Posterior cingulate gyrus (tissue), 11 donors: Measurements from ENCODE around the gene ZNF836.
"Not testable (repeated sequence)": the region's sequence is repeated elsewhere in the genome, so short reads cannot be mapped to it uniquely, and the experiment has no call there.

Experiments used
- DNase-seq, 10 donors: peaks; one replicate each; pipeline versions ENCODE4 v3.0.0 to v3.0.0-alpha.2; 2020 to 2021; ENCODE audit warnings: mixed read lengths in 3 of 10
- intact Hi-C: fragments of 100-400 bp; cut with DNase I; formaldehyde crosslinking; loops from one replicate; pipeline ENCODE4 v1.15.1; 2023

Gene ZNF836

DNA sequence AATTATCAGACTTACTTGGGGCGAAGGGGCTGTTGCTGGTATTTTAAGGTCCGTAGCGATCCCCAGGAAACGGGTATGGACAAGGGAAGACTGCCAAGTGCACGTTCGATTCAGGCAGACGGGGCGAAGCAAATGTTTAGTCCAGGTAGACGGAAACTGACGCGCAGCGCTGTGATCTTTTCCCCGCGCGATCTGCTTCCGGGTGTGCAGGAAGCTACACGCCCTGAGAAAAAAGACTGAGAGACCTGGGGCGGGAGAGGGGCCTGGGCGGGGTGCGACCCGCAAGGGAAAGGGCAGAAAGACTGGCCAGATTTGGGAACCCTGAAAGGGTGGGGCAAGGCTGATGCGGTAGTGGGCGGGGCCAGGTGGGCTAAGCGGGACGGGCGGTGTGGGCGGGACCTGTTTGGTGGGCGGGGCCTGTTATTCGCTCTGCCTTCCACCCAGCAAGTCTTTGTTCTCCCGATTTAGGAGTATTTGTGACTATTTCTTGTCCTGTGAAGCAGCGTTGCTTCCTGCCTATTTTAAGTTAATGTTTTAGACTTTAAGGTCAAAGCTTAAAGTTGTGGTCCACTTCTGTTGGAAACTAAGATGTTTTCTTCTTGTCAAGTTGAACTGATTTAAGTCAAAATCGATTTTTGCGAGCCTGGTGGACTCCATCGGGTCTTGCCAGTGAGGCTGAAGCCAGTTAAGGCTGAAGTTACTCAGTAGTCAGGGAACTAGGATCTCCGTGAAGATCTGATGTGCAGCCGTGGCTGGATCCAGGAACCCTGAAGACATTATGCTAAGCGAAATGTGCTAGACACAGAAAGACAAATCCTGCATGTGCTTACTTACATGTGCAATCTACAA lies at the start of gene ZNF836:
Gene ZNF836, minus strand, starts transcription at position 301 of the 849 bp plus-strand sequence. CDS start 3,549 bp downstream, outside the sequence.
- peak; percentile 62 to 96 (median 82) for DNase-seq
- intact Hi-C loops = loop anchor here (1.0 kb wide), 1 partner anchor 18 kb away; no protein-coding TSS in a partner anchor

DNA sequence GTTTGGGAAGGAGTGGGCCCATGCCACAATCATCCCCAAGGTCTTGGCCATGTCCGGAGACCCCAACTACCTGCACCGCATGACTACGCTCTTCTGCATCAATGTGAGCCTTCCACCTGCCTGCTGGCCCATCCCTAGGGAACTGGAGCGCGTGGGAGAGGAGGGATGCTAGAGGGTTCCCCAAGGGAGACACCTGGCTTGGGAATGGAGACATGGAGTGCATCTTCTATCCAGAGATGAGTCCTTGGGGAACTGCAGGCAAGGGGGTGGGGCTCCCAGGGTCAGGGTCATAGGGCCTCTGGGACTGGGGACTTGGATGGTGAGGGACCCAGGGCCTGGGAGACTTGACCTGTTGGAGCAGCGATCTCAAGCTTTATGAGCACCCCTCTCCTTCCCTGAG lies 49.6 kb upstream of the ZNF836 start:
- intact Hi-C loops = no loop called here
- no peak for DNase-seq

DNA sequence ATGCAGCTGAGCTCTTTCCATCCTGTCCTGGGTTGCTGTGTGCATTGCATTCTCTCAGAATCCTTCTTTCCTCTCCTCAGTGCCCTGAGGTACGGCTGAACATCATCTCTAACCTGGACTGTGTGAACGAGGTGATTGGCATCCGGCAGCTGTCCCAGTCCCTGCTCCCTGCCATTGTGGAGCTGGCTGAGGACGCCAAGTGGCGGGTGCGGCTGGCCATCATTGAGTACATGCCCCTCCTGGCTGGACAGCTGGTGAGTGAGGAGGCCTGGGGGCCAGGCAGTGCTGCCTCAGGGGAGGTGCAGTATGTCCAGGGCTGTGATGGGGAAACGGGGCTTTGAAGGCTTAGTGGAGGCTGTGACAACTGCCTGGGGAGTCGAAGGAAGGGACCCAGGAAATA lies 48.2 kb upstream of the ZNF836 start:
- DNase-seq = no peak
- intact Hi-C loops = no loop called here

DNA sequence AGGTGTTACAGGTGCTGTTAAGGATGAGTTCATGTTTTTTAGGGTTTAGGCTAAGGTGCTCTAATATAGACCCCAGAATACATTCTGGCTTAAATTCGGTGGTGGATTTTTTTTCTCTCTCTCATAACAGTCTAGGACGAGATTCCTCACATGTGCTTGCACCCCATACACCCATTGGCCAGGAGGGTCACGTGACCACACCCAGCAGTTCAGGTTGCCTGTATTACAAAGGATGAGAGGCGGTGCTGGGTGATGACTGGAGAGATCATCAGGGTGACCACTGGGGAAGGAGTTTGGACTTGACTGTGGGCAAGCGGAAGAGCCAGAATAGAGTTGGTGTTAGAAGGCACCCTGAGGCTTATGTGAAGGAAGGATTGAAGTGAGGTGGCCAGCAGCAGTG lies 46.2 kb upstream of the ZNF836 start:
- no peak for DNase-seq
- intact Hi-C loops = no loop called here

DNA sequence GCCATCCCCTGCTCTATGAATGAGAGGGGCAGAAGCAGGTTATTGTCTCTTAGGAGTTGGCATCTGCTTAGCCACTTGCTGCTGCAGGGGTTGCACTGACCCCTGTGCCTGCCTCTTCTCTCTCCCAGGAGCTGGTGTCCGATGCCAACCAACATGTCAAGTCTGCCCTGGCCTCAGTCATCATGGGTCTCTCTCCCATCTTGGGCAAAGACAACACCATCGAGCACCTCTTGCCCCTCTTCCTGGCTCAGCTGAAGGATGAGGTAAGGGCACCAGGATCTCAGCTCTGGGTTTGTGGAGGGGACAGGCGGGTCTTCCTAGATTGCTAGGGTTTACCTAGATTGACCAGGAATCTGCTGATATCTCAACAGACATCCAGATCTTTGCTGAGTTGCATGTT lies 45.0 kb upstream of the ZNF836 start:
- intact Hi-C loops = no loop called here
- peak in 1 of 10 donors; percentile 62 for DNase-seq

DNA sequence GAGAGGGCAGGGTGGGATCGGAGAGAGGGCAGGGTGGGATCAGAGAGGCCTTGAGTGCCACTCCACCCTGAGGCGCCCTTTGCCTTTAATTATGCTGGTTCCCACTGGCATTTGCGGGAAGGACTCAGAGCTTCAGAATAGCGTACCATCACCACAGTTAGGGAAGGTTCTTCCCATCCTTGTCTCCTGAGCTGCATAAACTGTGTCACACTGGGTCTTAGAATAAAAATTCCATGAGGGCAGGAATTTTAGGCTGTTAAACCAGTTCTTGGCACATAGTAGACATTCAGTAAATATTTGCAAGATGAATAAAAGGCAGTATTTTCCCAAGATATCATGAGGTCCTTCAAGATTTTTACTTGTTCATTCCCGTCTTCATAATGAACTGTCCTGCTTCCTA lies 42.8 kb upstream of the ZNF836 start:
- no peak for DNase-seq
- intact Hi-C loops = no loop called here

DNA sequence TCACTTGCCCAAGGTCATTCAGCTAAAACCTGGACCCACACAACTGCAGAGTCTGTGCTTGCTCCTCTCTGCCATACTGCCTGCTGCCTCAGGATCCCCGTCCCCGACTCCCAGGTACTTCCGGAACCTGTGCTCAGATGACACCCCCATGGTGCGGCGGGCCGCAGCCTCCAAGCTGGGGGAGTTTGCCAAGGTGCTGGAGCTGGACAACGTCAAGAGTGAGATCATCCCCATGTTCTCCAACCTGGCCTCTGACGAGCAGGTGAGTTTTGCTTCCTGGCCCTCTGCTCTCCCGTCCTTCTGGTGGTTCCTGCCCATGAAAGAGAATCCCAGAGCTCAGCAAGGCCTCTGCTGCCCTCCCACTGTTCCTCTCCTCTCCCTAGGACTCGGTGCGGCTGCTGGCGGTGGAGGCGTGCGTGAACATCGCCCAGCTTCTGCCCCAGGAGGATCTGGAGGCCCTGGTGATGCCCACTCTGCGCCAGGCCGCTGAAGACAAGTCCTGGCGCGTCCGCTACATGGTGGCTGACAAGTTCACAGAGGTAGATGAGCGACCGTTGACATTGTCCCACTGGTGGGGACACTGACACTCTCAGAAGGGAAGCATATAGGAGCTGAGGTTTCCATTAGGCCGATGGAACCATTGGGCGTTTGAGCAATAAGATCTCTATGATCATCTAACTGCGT lies 41.3 kb upstream of the ZNF836 start:
- no peak for DNase-seq
- intact Hi-C loops = no loop called here

DNA sequence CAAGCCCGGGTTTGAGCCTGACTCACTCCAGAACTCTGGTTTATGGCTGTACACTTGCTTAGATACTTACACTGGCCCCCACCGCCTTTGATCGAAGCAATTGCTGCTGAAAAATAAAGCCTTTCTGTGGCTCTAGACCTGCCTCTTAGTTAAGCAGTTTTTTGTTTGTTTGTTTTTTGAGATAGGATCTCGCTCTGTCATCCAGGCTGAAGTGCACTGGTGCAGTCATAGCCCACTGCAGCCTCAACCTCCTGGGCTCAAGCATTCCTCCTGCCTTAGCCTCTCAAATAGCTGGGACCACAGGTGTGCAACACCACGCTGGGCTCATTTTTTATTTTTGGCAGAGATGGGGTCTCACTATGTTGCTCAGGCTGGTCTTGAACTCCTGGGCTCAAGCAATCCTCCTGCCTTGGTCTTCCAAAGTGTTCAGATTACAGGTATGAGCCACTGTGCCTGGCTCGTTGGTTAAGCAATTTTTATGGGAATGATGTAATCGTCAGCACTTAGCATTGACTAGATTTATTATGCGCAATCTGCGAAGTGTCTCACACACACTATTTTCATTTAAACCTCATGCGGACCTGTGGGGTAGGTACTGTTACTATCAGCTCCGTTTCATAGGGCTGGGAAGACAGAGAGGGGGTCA lies 40.6 kb upstream of the ZNF836 start:
- no peak for DNase-seq
- intact Hi-C loops = no loop called here

DNA sequence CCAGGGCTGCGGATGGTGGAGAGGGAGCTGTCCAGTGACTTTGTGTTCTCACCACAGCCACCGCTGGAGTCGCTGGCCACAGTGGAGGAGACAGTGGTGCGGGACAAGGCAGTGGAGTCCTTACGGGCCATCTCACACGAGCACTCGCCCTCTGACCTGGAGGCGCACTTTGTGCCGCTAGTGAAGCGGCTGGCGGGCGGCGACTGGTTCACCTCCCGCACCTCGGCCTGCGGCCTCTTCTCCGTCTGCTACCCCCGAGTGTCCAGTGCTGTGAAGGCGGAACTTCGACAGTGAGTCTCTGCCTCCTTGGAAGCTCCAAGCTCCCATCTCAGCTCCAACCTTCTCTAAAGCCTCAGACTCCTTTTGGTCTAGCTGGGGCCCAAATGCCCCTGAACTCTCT lies 39.8 kb upstream of the ZNF836 start:
- intact Hi-C loops = no loop called here
- DNase-seq = no peak

DNA sequence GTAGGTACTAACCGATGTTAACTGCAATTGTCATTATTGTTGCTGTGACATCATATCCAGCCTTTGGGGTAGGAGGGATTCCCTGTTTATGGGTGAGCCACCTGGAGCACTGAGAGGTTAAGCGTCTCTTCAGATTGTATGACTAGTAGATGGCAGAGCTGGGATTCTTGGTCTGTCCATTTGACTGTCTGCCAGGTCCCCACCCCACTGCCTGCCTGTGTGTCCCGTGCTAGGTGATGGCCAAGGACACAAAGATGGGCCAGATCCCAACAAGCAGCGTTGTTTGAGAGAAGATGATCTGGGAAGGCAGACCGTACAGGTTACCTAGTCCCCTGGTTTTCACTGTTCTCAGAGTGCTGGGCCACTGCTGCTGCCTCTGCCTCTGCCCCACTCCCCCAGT lies 35.1 kb upstream of the ZNF836 start:
- no peak for DNase-seq
- intact Hi-C loops = no loop called here

DNA sequence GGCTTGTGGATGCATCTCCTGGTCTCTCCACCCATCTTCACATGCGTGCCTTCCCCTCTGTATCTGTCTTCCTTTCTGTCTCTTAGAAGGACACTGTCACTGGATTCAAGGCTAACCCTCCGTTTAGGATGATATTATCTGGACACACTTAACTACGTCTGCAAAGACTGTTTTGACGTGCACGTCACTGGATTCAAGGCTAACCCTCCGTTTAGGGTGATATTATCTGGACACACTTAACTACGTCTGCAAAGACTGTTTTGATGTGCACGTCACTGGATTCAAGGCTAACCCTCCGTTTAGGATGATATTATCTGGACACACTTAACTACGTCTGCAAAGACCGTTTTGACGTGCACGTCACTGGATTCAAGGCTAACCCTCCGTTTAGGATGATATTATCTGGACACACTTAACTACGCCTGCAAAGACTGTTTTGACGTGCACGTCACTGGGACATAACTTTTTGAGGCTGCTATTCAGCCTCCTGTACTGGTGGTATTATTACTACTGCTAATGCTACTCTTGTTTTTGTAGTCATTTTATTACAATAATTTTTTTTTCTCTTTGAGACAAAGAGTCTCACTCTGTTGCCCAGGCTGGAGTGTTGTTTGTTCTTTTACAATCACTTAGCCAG lies 29.5 kb upstream of the ZNF836 start:
- DNase-seq, intact Hi-C loops: not testable (repeated sequence)

DNA sequence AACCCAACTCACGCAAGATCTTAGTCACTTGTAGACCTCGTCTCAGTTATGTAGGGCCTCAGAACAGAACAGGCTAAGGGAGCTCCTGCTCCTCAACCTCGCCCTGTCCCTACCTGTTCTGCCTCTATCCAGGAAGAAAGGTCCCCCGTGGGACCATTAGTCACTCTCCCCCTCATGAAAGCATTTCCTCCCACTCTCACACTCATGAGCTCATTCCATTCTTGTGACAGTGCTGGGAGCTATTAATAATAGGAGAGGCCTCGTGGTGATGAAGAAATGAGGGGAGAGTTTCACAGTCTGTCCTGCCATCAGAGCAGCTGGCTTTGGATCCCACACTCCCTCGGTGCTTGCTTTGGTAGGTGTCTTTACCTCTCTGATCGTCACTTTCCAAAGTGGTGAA lies 28.6 kb upstream of the ZNF836 start:
- intact Hi-C loops = no loop called here

DNA sequence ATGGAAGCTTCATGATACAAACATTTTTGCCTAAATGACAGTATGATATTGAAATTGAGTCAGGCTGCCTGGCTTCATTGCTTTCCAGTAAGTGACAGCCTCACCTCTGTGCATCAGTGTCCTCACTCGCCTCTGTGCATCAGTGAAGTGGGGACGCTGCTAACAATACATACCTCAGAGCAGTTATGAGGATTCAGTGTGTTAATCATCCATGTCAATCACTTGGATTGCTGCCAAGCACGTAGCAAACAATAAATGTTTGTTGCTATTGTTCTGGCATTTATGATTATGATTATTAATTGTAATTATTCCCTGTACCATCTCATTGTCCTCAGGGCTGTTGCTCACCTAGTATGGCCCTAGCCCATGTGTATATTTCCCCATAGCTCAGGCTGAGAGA lies 27.3 kb upstream of the ZNF836 start:
- no peak for DNase-seq
- intact Hi-C loops = no loop called here

More for the DNA sequence above, 28.6 kb upstream of the ZNF836 start:
- no peak for DNase-seq

DNA sequence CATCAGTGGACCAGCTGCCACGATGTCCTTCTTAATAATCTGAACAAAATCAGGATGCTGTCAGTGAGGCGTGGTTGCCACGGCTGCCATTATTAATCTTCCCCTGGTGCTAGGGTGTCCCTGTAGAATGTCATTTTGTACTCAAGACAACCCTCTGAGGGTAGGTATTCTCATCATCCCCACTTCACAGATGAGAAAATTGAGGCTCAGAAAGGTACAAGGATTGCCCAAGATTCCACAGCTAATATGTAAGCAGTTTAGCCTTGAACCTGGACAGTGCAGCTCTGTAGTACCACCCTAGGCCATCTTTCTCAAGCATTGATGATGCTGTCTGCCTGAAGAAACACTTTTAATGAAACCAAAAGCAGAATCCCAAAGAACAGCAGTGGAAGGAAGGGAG lies 26.5 kb upstream of the ZNF836 start:
- intact Hi-C loops = no loop called here
- no peak for DNase-seq

DNA sequence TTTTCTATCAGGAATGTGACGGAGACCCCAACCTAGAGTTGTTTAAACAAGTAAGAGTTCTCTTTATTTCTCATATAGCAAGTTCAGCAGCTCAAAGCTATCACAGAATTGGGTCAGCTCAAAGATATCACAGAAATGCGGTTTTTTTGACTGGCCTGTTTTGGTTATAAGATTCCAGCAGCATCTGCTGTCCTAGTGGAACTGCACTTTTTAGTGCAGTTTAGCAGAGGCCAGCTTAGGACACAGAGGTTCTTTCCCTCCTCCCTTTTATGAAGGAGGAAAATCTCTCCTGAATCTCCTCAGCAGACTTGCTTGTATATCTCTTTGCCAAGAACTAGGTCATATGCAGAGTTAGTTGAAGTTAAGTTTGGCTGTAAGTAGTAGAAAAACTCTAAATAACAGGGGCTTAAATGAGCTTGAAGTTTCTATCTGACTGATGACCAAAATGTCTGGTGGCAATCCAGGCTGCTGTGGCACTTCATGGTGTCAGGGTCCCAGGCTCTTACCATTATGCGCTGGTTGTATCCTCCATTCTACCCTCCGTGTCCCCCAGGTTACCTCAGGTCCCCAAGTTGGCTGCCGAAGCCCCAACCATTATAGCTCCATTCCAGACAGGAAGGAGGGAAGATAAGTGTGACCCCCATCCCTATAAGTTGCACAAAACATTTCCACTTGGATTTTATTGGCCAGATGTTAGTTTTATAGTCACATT lies 25.0 kb upstream of the ZNF836 start:
- intact Hi-C loops = no loop called here
- DNase-seq = no peak

DNA sequence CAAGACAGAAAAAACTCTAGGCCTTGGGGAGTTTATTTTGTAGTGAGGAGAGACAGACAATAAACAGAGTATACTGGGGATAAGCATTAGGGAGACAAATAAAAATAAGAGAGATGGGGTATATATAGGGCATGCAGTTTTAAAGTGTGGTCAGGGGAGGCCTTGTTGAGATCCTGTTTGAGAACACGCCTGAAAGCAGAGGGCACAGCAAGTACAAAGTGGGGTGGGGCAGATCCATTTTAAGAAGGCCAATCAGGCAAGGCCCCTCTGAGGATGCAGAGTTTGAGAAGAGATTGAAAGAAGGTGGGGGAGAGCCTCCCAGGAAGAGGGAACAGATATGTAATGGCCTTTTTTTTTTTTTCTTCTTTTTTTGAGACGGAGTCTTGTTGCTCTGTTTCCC lies 20.5 kb upstream of the ZNF836 start:
- intact Hi-C loops = no loop called here
- DNase-seq = no peak

DNA sequence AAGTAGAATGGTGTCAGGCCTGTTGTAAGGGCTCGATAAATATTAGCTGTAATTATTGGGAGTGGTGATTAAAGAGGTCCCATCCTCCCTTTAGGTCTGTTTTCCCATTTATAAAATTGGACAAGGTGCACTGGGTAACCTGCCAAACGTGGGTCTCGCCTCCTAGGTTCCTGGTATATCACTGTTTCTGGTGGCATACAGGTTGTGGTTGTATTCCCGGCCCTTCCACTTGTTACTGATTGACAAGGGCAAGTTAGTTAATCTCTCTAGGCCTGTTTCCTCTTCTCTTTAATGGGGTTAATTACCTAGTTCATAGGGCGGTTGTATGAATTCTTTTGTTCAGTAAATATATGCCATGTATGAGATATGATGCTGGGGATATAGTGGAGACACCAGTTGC lies 20.0 kb upstream of the ZNF836 start:
- intact Hi-C loops = no loop called here
- no peak for DNase-seq

DNA sequence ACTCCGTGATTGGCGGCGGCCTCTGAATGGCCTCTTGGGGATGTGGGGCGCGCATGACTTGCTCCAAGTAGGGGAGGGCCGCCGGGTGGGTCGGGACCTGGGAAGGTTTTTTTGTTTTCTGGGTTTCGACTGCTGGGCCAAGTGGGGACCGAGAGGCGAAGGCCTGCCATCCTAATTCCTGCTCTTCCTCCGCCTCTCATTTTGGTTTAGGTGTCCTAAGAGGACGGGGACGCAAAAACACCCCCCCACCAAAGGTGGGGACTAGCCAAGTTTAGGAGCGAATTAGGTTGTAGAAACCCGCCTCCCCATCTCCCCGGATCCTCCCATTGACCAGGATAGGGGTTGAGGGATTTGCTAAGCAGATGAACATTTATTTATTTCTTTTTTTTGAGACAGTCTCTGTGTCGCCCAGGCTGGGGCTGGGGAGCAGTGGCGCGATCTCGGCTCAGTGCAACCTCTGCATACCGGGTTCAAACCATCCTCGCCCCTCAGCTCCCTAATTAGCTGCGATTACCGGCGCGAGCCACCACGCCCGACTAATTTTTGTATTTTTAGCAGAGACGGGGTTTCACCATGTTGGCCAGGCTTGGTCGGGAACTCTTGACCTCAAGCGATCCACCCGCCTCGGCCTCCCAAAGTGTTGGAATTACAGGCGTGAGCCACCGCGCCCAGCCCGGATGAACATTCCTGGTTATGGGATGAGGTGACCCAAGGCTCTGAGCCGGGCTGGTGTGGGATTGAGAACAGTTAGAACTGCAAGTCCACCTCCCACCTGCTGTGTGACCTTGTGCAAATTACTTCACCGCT lies 19.3 kb upstream of the ZNF836 start:
- intact Hi-C loops = no loop called here
- DNase-seq = peak in 4 of 10 donors; percentile 9 to 84 (median 44)

DNA sequence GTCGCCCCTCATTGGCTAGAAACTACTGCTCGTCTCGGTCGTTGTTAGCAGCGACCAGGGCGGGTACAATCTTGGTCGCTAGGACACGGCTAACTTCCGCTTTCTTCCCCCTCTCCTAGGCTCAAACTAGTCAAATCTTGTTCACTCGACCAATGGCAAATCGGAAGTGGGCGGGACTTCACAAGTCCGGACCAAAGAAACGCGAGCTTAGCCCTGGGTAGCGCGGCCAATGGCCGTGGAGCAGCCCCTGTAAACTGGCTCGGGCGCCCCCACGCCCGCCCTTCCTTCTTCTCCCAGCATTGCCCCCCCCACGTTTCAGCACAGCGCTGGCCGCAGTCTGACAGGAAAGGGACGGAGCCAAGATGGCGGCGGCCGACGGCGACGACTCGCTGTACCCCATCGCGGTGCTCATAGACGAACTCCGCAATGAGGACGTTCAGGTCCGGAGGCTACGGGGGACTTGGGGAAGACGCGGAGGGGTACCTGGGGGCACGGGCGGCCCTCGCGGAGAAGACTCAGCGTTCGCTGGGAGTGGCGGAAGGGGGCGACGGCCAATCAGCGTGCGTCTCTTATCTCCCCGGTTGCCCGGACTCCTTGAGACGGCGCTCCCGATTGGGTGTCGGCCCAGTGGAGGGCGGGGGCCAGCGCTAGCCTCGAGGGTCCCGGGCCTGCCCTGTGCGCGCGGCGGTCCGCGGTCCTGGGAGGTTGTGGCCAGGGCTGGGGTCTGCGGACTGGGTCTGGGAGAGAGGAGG lies 18.5 kb upstream of the ZNF836 start, which contains the start of gene PPP2R1A:
Gene PPP2R1A, plus strand, starts transcription at position 318 of the 752 bp plus-strand sequence. Its CDS starts 45 bp downstream, at position 363.
- intact Hi-C loops = loop anchor here (1.0 to 2.0 kb wide), 2 partner anchors 19 to 51 kb away; partner anchors contain the start of genes ZNF616 and ZNF836
- DNase-seq = peak; percentile 98 to 100 (median 99)
